Heart right ventricle (tissue), 16 donors: ENCODE measurements around the gene RBM20. TPM values are rescaled to one million over a fixed set of nuclear protein-coding genes. Genes with fewer than 3 reads are reported as not detected.

ENCODE experiments used
- ATAC-seq, 8 donors: fragments of 200-7000 bp; cut with Tn5 transposase; one replicate each; pipeline ENCODE4 v1.9.1; 2020; ENCODE audit warnings: mild to moderate bottlenecking in 8 of 8, moderate library complexity in 8 of 8, moderate number of reproducible peaks in 1 of 8
- DNase-seq, 2 donors: peaks; one replicate each; pipeline ENCODE4 v3.0.0-alpha.2; 2020
- H3K27ac ChIP-seq, 10 donors: fragments of 200-600 bp; sonication (generic) in 2 of 10; one replicate each; pipeline versions ENCODE4 v1.5.0 to v1.8.0; 2020 to 2022; ENCODE audit warnings: mild to moderate bottlenecking in 3 of 10
- H3K27me3 ChIP-seq, 7 donors: fragments of 200-600 bp; one replicate each; pipeline ENCODE4 v1.8.0; 2021 to 2022; ENCODE audit warnings: mild to moderate bottlenecking in 2 of 7
- H3K36me3 ChIP-seq, 9 donors: fragments of 200-600 bp; sonication (generic) in 1 of 9; one replicate each; pipeline versions ENCODE4 v1.5.0 to v1.8.0; 2020 to 2022; ENCODE audit warnings: mild to moderate bottlenecking in 2 of 9
- H3K4me1 ChIP-seq, 9 donors: fragments of 200-600 bp; sonication (generic) in 1 of 9; one replicate each; pipeline versions ENCODE4 v1.5.0 to v1.8.0; 2020 to 2022; ENCODE audit warnings: mild to moderate bottlenecking in 4 of 9
- H3K4me3 ChIP-seq, 10 donors: fragments of 200-600 bp; sonication (generic) in 2 of 10; one replicate each; pipeline versions ENCODE4 v1.5.0 to v1.8.0; 2020 to 2022; ENCODE audit warnings: mild to moderate bottlenecking in 7 of 10, moderate library complexity in 2 of 10
- H3K9me3 ChIP-seq, 11 donors: fragments of 200-600 bp in 10 of 11; sonication (generic) in 2 of 11; one replicate each; pipeline versions ENCODE4 v1.5.0 to v1.8.0; 2013 to 2022; ENCODE audit warnings: mild to moderate bottlenecking in 2 of 11, control low read depth in 1 of 11, moderate library complexity in 1 of 11
- WGBS, 2 donors: extraction: QIAGEN DNeasy Blood & Tissue Kit; methylation state at CpG; one replicate each; pipeline ENCODE4 v1.1.7; 2013; ENCODE audit warnings: inconsistent platforms in 1 of 2; 5-methylcytosine and 5-hydroxymethylcytosine counted together
- intact Hi-C, 10 donors: fragments of 100-400 bp; cut with DNase I; formaldehyde crosslinking; loops; one replicate each; pipeline versions ENCODE4 v1.11.1 to v1.14.2; 2022
- polyA plus RNA-seq, 2 donors: library from polyadenylated mRNA; stranded (reverse); fragments of 200-250 nt; gene quantifications; one replicate each; pipeline ENCODE4 v1.2.3, GENCODE V29; 2013
- total RNA-seq, 10 donors: library from RNA; stranded (reverse); fragmentation: NEBNext Ultra II Directional in 3 of 10; extraction: Animal tissue kit (Norgen Biotek cat#: 25700) in 3 of 10; gene quantifications; one replicate each; pipeline versions ENCODE4 v1.2.1 to v1.2.4, GENCODE V29; 2021 to 2023
- TF ChIP-seq, protein P1 (sequence below), 9 donors: fragments of 200-600 bp; sonication (generic) in 2 of 9; IDR thresholded peaks; one replicate each; pipeline versions ENCODE4 v1.5.0 to v1.8.0; 2021 to 2022; ENCODE audit warnings: antibody characterized with exemption in 9 of 9, mild to moderate bottlenecking in 5 of 9, moderate library complexity in 1 of 9
- donor health status: Arrhythmogenic right ventricular cardiomyopathy.
- donor health status: ischemic (EF 13 %, LVEDD 7.1; RV severe dilation, severe dysfunction).
- donor health status: healthy with polysubstance abuse.
- donor health status: DM: no; HTN: yes; CAD: no.
- donor health status: DM: no; HTN: no; CAD: no.
- donor health status: ischemic (EF 25% LVEDD 6.9; RV normal size, moderate dysfunction).
- donor health status: ischemic (EF 25% LVEDD 5.7; RV mildly dilated, moderate dysfunction).
- donor health status: healthy.
- donor health status: DM: yes; HTN: yes; CAD: no.
- donor health status: Ischemic cardiomyopathy.
- donor health status: ischemic (EF 35%, LVEDD 5.7; RV mildly dilated, moderate dysfunction).
- donor health status: nonischemic (EF 11% LVEDD 7.7; RV severe dilation, severe dysfunction).
- donor health status: DM: yes; HTN: yes; CAD: no.
- donor health status: PGD.
- donor health status: ischemic (EF 29% LVEDD 5.4; RV normal size, mild dysfunction).
- donor health status: nonischemic (EF 23%, LVEDD 6.1; RV moderate dilation, normal function).

RBM20 gene
- total and polyA plus RNA-seq, 12 donors: 10.1 to 186 (median 134) TPM

DNA sequence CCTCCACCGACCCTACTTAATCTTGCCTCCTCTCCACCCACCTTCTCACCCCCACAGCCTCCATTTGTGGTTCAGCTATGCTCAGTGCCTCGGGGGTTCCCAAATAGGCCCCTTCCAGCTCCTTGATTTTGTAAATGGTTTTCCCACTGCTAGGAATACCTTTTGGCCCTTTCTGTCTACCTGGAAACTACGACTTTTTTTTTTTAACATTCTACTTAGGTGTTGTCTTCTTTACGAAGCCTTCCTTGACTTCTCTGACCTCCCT, 200.4 kb downstream of the RBM20 start:
- Histone ChIP-seq H3K4me3 (no peak overlapping the region), H3K36me3 (no peaks in the 10 kb centered on the region), H3K27ac (no peak overlapping the region), H3K4me1 (peaks cover 0 to 26% (median 5%) of the 10 kb centered on the region in 9 donors), H3K9me3 (no peaks in the 10 kb centered on the region), H3K27me3 (no peaks in the 10 kb centered on the region)
- DNase-seq: no peak
- TF ChIP-seq, protein P1, sequence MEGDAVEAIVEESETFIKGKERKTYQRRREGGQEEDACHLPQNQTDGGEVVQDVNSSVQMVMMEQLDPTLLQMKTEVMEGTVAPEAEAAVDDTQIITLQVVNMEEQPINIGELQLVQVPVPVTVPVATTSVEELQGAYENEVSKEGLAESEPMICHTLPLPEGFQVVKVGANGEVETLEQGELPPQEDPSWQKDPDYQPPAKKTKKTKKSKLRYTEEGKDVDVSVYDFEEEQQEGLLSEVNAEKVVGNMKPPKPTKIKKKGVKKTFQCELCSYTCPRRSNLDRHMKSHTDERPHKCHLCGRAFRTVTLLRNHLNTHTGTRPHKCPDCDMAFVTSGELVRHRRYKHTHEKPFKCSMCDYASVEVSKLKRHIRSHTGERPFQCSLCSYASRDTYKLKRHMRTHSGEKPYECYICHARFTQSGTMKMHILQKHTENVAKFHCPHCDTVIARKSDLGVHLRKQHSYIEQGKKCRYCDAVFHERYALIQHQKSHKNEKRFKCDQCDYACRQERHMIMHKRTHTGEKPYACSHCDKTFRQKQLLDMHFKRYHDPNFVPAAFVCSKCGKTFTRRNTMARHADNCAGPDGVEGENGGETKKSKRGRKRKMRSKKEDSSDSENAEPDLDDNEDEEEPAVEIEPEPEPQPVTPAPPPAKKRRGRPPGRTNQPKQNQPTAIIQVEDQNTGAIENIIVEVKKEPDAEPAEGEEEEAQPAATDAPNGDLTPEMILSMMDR (IDR thresholded peaks at IDR 0.05): no peak
- intact Hi-C loops: no loop called here
- ATAC-seq: no peak
- WGBS, 2 donors: 92 to 96% methylated on average over 4 of the region's 4 CpGs

DNA sequence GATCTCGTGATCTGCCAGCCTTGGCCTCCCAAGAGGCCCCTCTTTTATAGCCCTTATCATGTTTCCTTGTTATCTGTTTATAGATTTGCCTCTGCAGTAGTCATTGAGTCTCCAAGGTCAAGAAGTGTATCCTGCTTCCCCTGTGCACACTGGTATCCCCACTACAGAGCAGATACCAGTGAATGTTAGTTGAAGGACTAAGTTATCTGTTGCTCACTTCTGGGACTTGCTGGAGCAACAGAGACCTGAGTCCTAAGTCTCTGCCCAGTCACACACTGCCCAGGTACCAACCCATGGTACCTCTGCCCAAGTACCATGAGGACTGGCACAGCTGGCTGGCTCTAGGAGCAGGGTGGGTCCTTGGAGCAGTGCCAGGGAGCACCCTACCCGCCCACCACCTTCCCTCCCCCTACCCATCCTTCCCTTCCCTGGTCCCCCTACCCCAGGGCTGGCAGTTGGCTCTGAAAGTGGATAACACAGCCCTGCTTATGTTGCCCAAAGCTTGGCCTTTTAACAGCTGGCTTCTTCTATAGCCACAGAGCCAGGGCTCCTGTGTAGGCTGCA, 201.1 kb downstream of the RBM20 start:
- intact Hi-C loops: no loop called here
- 76 to 81% methylated on average over 2 of the region's 2 CpGs for WGBS, 2 donors

GRCh38 chr10:110845756-110846620, 201.9 kb downstream of the RBM20 start:
- no peaks in the 10 kb centered on the region for H3K9me3 ChIP-seq
- H3K4me3 ChIP-seq: no peak overlapping the region
- H3K36me3 ChIP-seq: no peaks in the 10 kb centered on the region
- peaks cover 0 to 37% (median 5%) of the 10 kb centered on the region in 9 donors for H3K4me1 ChIP-seq
- intact Hi-C loops: no loop called here
- ATAC-seq (peak in 3 of 8 donors; percentile 14 to 22 (median 18)), DNase-seq (no peak)
- WGBS, 2 donors: 73 to 78% methylated on average over 3 of the region's 3 CpGs
- no peaks in the 10 kb centered on the region for H3K27me3 ChIP-seq
- no peak overlapping the region for H3K27ac ChIP-seq
- TF ChIP-seq, protein P1 (IDR thresholded peaks at IDR 0.05): no peak

More for the DNA sequence above, 201.1 kb downstream of the RBM20 start:
- peak in 2 of 8 donors; percentile 3 to 28 for ATAC-seq
- DNase-seq: no peak
- peaks cover 0 to 30% (median 5%) of the 10 kb centered on the region in 9 donors for H3K4me1 ChIP-seq
- H3K27me3 ChIP-seq: no peaks in the 10 kb centered on the region
- TF ChIP-seq, protein P1 (IDR thresholded peaks at IDR 0.05): no peak
- no peak overlapping the region for H3K4me3 ChIP-seq
- no peaks in the 10 kb centered on the region for H3K36me3 ChIP-seq
- no peaks in the 10 kb centered on the region for H3K9me3 ChIP-seq
- no peak overlapping the region for H3K27ac ChIP-seq

DNA sequence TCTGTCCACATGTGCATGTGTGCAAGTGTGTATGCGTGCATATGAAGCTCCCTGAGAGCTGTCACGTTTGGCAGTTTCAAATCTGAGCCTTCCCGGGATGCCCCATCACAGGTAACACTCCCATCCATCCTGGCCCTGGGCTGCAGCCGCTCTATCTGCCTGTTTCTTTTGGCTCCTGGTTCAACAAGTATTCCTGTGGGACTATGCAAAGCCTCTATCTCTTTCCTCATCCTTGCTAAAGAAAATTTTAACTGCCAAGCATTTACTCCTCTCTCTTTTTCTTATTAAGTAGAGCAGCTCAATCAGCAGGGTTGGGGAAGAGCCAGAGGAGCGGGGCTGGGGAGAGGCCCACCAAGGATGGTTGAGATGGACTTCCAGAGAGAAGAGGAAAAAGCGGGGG, 203.2 kb downstream of the RBM20 start:
- H3K9me3 ChIP-seq: no peaks in the 10 kb centered on the region
- H3K27me3 ChIP-seq: no peaks in the 10 kb centered on the region
- ATAC-seq: no peak
- TF ChIP-seq, protein P1 (IDR thresholded peaks at IDR 0.05): no peak
- peaks cover 0 to 33% (median 5%) of the 10 kb centered on the region in 9 donors for H3K4me1 ChIP-seq
- no peak overlapping the region for H3K4me3 ChIP-seq
- no peak for DNase-seq
- no peak overlapping the region for H3K27ac ChIP-seq
- 58 to 61% methylated on average over 6 of the region's 6 CpGs for WGBS, 2 donors
- intact Hi-C loops: no loop called here
- H3K36me3 ChIP-seq: no peaks in the 10 kb centered on the region
